A549 (cell line): ENCODE results near the gene HNF1A. TPM values are rescaled to one million over a fixed set of nuclear protein-coding genes. Genes with fewer than 3 reads are reported as not detected.

ENCODE experiments used
- ATAC-seq, 2 experiments: fragments of 200-7000 bp in 1 of 2; fragments of >200 bp in 1 of 2; cut with Nextera tagmentation in 1 of 2; cut with Tn5 transposase in 1 of 2; 3 replicates each; pipeline versions ENCODE4 v1.8.0 to v1.9.1; 2018 to 2020; ENCODE audit warnings: mild to moderate bottlenecking in 1 of 2, moderate library complexity in 1 of 2
- CTCF ChIA-PET: fragments of 300-600 bp; sonication (Branson Sonifier 250); formaldehyde crosslinking; extraction: SDS; loops from one replicate; lab custom pipeline; 2021; ENCODE audit warnings: antibody characterized with exemption, inconsistent platforms; lab: Yijun Ruan, JAX
- POLR2A ChIA-PET: fragments of 350-600 bp; formaldehyde crosslinking; extraction: SDS; loops from one replicate; lab custom pipeline; 2021; ENCODE audit warnings: antibody characterized with exemption, inconsistent platforms; lab: Yijun Ruan, JAX
- DNase-seq, 2 experiments: peaks; one replicate each; pipeline versions ENCODE4 v3.0.0 to v3.0.0-alpha.2; 2011 to 2016; ENCODE audit warnings: low read depth in 1 of 2, low spot score in 1 of 2
- FAIRE-seq: peaks from 2 replicates; lab custom pipeline; 2011; peaks lifted over from hg19 to GRCh38; lab: Jason Lieb, UNC
- H3K27ac ChIP-seq, 2 experiments: fragments of >200 bp; sonication (Bioruptor Twin); formaldehyde crosslinking; 3 replicates each; pipeline ENCODE4 v1.5.1; 2016 to 2017
- H3K4me1 ChIP-seq: fragments of >200 bp; sonication (Bioruptor Twin); formaldehyde crosslinking; 3 replicates; pipeline ENCODE4 v1.6.1; 2016
- H3K4me2 ChIP-seq: fragments of >200 bp; sonication (Bioruptor Twin); formaldehyde crosslinking; 3 replicates; pipeline ENCODE4 v1.6.1; 2016
- H3K4me3 ChIP-seq: fragments of >200 bp; sonication (Bioruptor Twin); formaldehyde crosslinking; 3 replicates; pipeline ENCODE4 v1.5.1; 2016
- H3K9me3 ChIP-seq: fragments of >200 bp; sonication (Bioruptor Twin); formaldehyde crosslinking; 3 replicates; pipeline ENCODE4 v1.6.1; 2016
- CEBPB ChIP-seq, 2 experiments: fragments of >200 bp in 1 of 2; sonication (Bioruptor Twin) in 1 of 2; formaldehyde crosslinking in 1 of 2; IDR thresholded peaks; 2 replicates each; pipeline ENCODE4 v1.6.1; 2012 to 2016
- CHD4 ChIP-seq: fragments of 200-600 bp; sonication (generic); IDR thresholded peaks from 2 replicates; pipeline ENCODE4 v1.6.1; 2016; ENCODE audit warnings: antibody characterized with exemption, mild to moderate bottlenecking, borderline replicate concordance
- EHF ChIP-seq: fragments of 250-450 bp; sonication (Bioruptor Pico); IDR thresholded peaks from 2 replicates; pipeline ENCODE4 v1.5.0; 2020; ENCODE audit warnings: mild to moderate bottlenecking
- EP300 ChIP-seq, 2 experiments: fragments of >200 bp; sonication (Bioruptor Twin); formaldehyde crosslinking; IDR thresholded peaks; 2 replicates in 1 of 2; 3 replicates in 1 of 2; pipeline ENCODE4 v1.6.1; 2016 to 2017
- ESRRA ChIP-seq: fragments of 150-350 bp; IDR thresholded peaks from 2 replicates; pipeline ENCODE4 v1.6.1; 2014; ENCODE audit warnings: mild to moderate bottlenecking, low read length, borderline replicate concordance
- FOSB ChIP-seq: fragments of 250-450 bp; sonication (Bioruptor Pico); IDR thresholded peaks from 2 replicates; pipeline ENCODE4 v1.5.0; 2020; ENCODE audit warnings: mild to moderate bottlenecking, moderate library complexity
- FOSL2 ChIP-seq, 2 experiments: fragments of 450-650 bp in 1 of 2; fragments of >200 bp in 1 of 2; sonication (Bioruptor Twin) in 1 of 2; formaldehyde crosslinking; IDR thresholded peaks; 2 replicates each; pipeline versions ENCODE4 v1.5.0 to v1.6.1; 2016 to 2020; ENCODE audit warnings: mild to moderate bottlenecking in 1 of 2, moderate library complexity in 1 of 2
- FOXS1 ChIP-seq: fragments of 250-450 bp; sonication (Bioruptor Pico); IDR thresholded peaks from 2 replicates; pipeline ENCODE4 v1.5.0; 2020; ENCODE audit warnings: mild to moderate bottlenecking, moderate library complexity
- GATA3 ChIP-seq: IDR thresholded peaks from 2 replicates; pipeline ENCODE4 v1.6.1; 2012; ENCODE audit warnings: borderline replicate concordance
- HDAC2 ChIP-seq: fragments of 200-600 bp; sonication (generic); IDR thresholded peaks from 2 replicates; pipeline ENCODE4 v1.6.1; 2016
- HEYL ChIP-seq: fragments of 250-450 bp; sonication (Bioruptor Pico); IDR thresholded peaks from 2 replicates; pipeline ENCODE4 v1.8.0; 2021; ENCODE audit warnings: mild to moderate bottlenecking, moderate library complexity
- HOXB13 ChIP-seq: fragments of 250-450 bp; sonication (Bioruptor Pico); IDR thresholded peaks from 2 replicates; pipeline ENCODE4 v1.5.0; 2020; ENCODE audit warnings: low read depth, mild to moderate bottlenecking, moderate library complexity
- HOXB5 ChIP-seq: fragments of 250-450 bp; sonication (Bioruptor Pico); IDR thresholded peaks from 2 replicates; pipeline ENCODE4 v1.5.0; 2020; ENCODE audit warnings: mild to moderate bottlenecking, moderate library complexity
- JUN ChIP-seq, 2 experiments: fragments of >200 bp; sonication (Bioruptor Twin); formaldehyde crosslinking; IDR thresholded peaks; 2 replicates in 1 of 2; 3 replicates in 1 of 2; pipeline ENCODE4 v1.6.1; 2016 to 2017
- JUNB ChIP-seq: fragments of >200 bp; sonication (Bioruptor Twin); formaldehyde crosslinking; IDR thresholded peaks from 2 replicates; pipeline ENCODE4 v1.6.1; 2016
- KDM1A ChIP-seq: fragments of 200-600 bp; sonication (generic); IDR thresholded peaks from 2 replicates; pipeline ENCODE4 v1.6.1; 2016; ENCODE audit warnings: low read depth, mild to moderate bottlenecking
- KDM5A ChIP-seq: fragments of 200-600 bp; sonication (generic); IDR thresholded peaks from 2 replicates; pipeline ENCODE4 v1.6.1; 2016; ENCODE audit warnings: antibody characterized with exemption, mild to moderate bottlenecking
- MYC ChIP-seq: IDR thresholded peaks from 2 replicates; pipeline ENCODE4 v1.6.1; 2012; ENCODE audit warnings: mild to moderate bottlenecking, inconsistent platforms, low read length, improper control_type of control experiment, borderline replicate concordance
- NPAS2 ChIP-seq: fragments of 250-450 bp; sonication (Bioruptor Pico); IDR thresholded peaks from 2 replicates; pipeline ENCODE4 v1.8.0; 2022; ENCODE audit warnings: mild to moderate bottlenecking, moderate library complexity, borderline replicate concordance
- NR3C1 ChIP-seq: fragments of >200 bp; sonication (Bioruptor Twin); formaldehyde crosslinking; IDR thresholded peaks from 3 replicates; pipeline ENCODE4 v1.6.1; 2017
- POLR2A ChIP-seq: IDR thresholded peaks from 2 replicates; pipeline ENCODE4 v1.6.1; 2012; ENCODE audit warnings: mild to moderate bottlenecking, low read length
- RCOR1 ChIP-seq: fragments of 150-350 bp; IDR thresholded peaks from 2 replicates; pipeline ENCODE4 v1.6.1; 2014; ENCODE audit warnings: antibody characterized with exemption, low read length, low read depth
- SMC3 ChIP-seq: fragments of >200 bp; sonication (Bioruptor Twin); formaldehyde crosslinking; IDR thresholded peaks from 3 replicates; pipeline ENCODE4 v1.6.1; 2018; ENCODE audit warnings: inconsistent platforms
- SREBF2 ChIP-seq: fragments of 450-650 bp; IDR thresholded peaks from 2 replicates; pipeline ENCODE4 v1.6.1; 2014; ENCODE audit warnings: mild to moderate bottlenecking, moderate library complexity
- ZNF302 ChIP-seq: fragments of 250-450 bp; sonication (Bioruptor Pico); IDR thresholded peaks from 2 replicates; pipeline ENCODE4 v1.9.0; 2021; ENCODE audit warnings: inconsistent platforms, mild to moderate bottlenecking, moderate library complexity
- WGBS: methylation state at CpG from one replicate; pipeline ENCODE4 v1.1.6; 2017; ENCODE audit errors: missing lambda C conversion rate; 5-methylcytosine and 5-hydroxymethylcytosine counted together
- polyA plus RNA-seq, 4 experiments: library from polyadenylated mRNA; depleted of rRNA in 3 of 4; stranded (reverse); fragments of >200 nt; fragmentation: RNase III in 1 of 4; extraction: RNeasy Plus Mini Kit Qiagen cat#74134 plus additional on column Dnase treatment in 1 of 4; gene quantifications; 2 replicates in 3 of 4; 3 replicates in 1 of 4; pipeline ENCODE4 v1.2.3, GENCODE V29; 2011 to 2017
- TF ChIP-seq, protein P1 (sequence below): fragments of >200 bp; sonication (Bioruptor Twin); formaldehyde crosslinking; IDR thresholded peaks from 3 replicates; pipeline ENCODE4 v1.6.1; 2016
- TF ChIP-seq, protein P2 (sequence below): fragments of 200-600 bp; sonication (generic); IDR thresholded peaks from 2 replicates; pipeline ENCODE4 v1.6.1; 2016; ENCODE audit warnings: antibody characterized with exemption, mild to moderate bottlenecking, moderate library complexity
- TF ChIP-seq, protein P3 (sequence below): fragments of 250-450 bp; sonication (Bioruptor Pico); IDR thresholded peaks from 2 replicates; pipeline ENCODE4 v1.5.0; 2021; ENCODE audit warnings: mild to moderate bottlenecking, moderate library complexity, borderline replicate concordance
- TF ChIP-seq, protein P4 (sequence below): IDR thresholded peaks from 2 replicates; pipeline ENCODE4 v1.6.1; 2012
- TF ChIP-seq, protein P5 (sequence below): IDR thresholded peaks from 2 replicates; pipeline ENCODE4 v1.6.1; 2012

Gene HNF1A
- polyA plus RNA-seq, 2 of the 4 experiments (the other 2 are of a cell fraction) = 2.6 to 7.3 TPM

DNA sequence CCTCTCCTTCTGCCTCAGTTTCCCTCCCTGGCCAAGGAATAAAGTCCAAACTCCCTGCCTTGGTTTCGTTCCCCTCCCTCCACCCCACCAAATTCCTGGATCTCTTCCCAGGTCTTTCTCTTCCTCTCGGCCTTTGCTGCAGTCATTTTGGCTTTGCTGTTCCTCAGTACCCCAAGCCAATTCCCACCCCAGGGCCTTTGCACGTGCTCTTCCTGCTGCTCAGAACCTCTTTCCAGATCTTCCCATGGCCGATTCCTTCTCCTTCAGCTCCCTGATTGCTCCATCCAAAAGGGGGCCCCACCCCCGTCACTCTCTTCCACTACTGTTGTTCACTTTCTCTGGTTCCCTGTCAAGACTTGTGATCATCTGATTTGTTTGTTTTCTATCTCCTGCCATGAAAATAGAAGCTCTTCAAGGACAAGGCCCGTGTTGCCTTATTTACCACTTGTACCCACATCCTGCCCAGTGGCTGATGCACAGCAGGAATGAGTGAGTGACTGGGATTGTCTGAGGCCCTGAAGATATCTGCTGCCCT, 3.1 kb downstream of the HNF1A start:
- CTCF ChIA-PET = interaction anchor here (0.7 to 10.1 kb wide), 9 partner anchors 9 to 400 kb away, joined by 3 to 69 read pairs (median 6); partner anchors contain the start of gene POP5
- Histone ChIP-seq H3K4me2 (peak overlapping the region; percentile 97), H3K9me3 (no peaks in the 10 kb centered on the region), H3K27ac (peak overlapping the region; percentile 96 to 98), H3K4me1 (peaks cover 87% of the 10 kb centered on the region), H3K4me3 (peak overlapping the region; percentile 57; the same call in 2 of the 3 replicates)
- POLR2A ChIA-PET = interaction anchor here (0.6 kb wide), 1 partner anchor 15 kb away, joined by 4 read pairs; no protein-coding TSS in a partner anchor
- FAIRE-seq (no peak), DNase-seq (peak in 1 of 2 experiments; percentile 87), ATAC-seq (peak in 1 of 2 experiments; percentile 9; a peak in 3 of 6 replicates)
- WGBS = 14% methylated on average over 6 of the region's 6 CpGs
- TF ChIP-seq KDM1A (peak; percentile 99), HDAC2 (peak; percentile 98), EHF (CRISPR knock-in tag) (peak; percentile 89; the same call in 1 of the 2 replicates), FOSB (peak; percentile 78; the same call in 1 of the 2 replicates), JUN (IDR thresholded peaks at IDR 0.05) (no peak), KDM5A (no peak), NR3C1 (no peak), POLR2A (no peak), SREBF2 (no peak), SMC3 (no peak), ZNF302 (CRISPR knock-in tag) (peak; percentile 91; the same call in 1 of the 2 replicates), RCOR1 (0 out of 2 replicates have a peak, but pooled peaks have one; percentile 19), HEYL (CRISPR knock-in tag) (0 out of 2 replicates have a peak, but pooled peaks have one; percentile 26), MYC (no peak), FOXS1 (peak; percentile 59; the same call in 1 of the 2 replicates), CHD4 (peak; percentile 99), HOXB13 (CRISPR knock-in tag) (peak; percentile 86; the same call in 1 of the 2 replicates), ESRRA (no peak), GATA3 (peak; percentile 67; the same call in 1 of the 2 replicates), FOSL2 (IDR thresholded peaks at IDR 0.05) (no peak), FOSL2 (CRISPR knock-in tag; IDR thresholded peaks at IDR 0.05) (0 out of 2 replicates have a peak, but pooled peaks have one; percentile 2), NPAS2 (peak; percentile 67; the same call in 1 of the 2 replicates), JUNB (no peak), CEBPB (IDR thresholded peaks at IDR 0.05) (peak in 1 of 2 experiments; percentile 72; a peak in 2 of 4 replicates), HOXB5 (no peak), EP300 (IDR thresholded peaks at IDR 0.05) (peak; percentile 24 to 29; a peak in 1 of 5 replicates)
- TF ChIP-seq, protein P1, sequence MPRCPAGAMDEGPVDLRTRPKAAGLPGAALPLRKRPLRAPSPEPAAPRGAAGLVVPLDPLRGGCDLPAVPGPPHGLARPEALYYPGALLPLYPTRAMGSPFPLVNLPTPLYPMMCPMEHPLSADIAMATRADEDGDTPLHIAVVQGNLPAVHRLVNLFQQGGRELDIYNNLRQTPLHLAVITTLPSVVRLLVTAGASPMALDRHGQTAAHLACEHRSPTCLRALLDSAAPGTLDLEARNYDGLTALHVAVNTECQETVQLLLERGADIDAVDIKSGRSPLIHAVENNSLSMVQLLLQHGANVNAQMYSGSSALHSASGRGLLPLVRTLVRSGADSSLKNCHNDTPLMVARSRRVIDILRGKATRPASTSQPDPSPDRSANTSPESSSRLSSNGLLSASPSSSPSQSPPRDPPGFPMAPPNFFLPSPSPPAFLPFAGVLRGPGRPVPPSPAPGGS = no peak
- TF ChIP-seq, protein P2, sequence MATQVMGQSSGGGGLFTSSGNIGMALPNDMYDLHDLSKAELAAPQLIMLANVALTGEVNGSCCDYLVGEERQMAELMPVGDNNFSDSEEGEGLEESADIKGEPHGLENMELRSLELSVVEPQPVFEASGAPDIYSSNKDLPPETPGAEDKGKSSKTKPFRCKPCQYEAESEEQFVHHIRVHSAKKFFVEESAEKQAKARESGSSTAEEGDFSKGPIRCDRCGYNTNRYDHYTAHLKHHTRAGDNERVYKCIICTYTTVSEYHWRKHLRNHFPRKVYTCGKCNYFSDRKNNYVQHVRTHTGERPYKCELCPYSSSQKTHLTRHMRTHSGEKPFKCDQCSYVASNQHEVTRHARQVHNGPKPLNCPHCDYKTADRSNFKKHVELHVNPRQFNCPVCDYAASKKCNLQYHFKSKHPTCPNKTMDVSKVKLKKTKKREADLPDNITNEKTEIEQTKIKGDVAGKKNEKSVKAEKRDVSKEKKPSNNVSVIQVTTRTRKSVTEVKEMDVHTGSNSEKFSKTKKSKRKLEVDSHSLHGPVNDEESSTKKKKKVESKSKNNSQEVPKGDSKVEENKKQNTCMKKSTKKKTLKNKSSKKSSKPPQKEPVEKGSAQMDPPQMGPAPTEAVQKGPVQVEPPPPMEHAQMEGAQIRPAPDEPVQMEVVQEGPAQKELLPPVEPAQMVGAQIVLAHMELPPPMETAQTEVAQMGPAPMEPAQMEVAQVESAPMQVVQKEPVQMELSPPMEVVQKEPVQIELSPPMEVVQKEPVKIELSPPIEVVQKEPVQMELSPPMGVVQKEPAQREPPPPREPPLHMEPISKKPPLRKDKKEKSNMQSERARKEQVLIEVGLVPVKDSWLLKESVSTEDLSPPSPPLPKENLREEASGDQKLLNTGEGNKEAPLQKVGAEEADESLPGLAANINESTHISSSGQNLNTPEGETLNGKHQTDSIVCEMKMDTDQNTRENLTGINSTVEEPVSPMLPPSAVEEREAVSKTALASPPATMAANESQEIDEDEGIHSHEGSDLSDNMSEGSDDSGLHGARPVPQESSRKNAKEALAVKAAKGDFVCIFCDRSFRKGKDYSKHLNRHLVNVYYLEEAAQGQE = no peak
- TF ChIP-seq, protein P3, sequence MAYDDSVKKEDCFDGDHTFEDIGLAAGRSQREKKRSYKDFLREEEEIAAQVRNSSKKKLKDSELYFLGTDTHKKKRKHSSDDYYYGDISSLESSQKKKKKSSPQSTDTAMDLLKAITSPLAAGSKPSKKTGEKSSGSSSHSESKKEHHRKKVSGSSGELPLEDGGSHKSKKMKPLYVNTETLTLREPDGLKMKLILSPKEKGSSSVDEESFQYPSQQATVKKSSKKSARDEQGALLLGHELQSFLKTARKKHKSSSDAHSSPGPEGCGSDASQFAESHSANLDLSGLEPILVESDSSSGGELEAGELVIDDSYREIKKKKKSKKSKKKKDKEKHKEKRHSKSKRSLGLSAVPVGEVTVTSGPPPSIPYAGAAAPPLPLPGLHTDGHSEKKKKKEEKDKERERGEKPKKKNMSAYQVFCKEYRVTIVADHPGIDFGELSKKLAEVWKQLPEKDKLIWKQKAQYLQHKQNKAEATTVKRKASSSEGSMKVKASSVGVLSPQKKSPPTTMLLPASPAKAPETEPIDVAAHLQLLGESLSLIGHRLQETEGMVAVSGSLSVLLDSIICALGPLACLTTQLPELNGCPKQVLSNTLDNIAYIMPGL (CRISPR knock-in tag) = no peak
- TF ChIP-seq, protein P4, sequence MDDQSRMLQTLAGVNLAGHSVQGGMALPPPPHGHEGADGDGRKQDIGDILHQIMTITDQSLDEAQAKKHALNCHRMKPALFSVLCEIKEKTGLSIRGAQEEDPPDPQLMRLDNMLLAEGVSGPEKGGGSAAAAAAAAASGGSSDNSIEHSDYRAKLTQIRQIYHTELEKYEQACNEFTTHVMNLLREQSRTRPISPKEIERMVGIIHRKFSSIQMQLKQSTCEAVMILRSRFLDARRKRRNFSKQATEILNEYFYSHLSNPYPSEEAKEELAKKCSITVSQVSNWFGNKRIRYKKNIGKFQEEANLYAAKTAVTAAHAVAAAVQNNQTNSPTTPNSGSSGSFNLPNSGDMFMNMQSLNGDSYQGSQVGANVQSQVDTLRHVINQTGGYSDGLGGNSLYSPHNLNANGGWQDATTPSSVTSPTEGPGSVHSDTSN = no peak
- TF ChIP-seq, protein P5, sequence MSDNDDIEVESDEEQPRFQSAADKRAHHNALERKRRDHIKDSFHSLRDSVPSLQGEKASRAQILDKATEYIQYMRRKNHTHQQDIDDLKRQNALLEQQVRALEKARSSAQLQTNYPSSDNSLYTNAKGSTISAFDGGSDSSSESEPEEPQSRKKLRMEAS = peak; percentile 72
